HG03558 (cell line): ENCODE measurements around the gene WASF3.
"Not testable (repeated sequence)": the region's sequence is repeated elsewhere in the genome, so short reads cannot be mapped to it uniquely, and the experiment has no call there.

Experiments used
- ATAC-seq: cut with Tn5 transposase; IDR thresholded peaks from one replicate; pipeline ENCODE4 v1.9.1; 2021; ENCODE audit warnings: moderate number of reproducible peaks; ENCODE audit not compliant: unreplicated experiment; ENCODE audit errors: extremely low read depth

The WASF3 gene

GRCh38 chr13:26621731-26622401, 64.4 kb downstream of the WASF3 start:
- no peak for ATAC-seq

- no peak for ATAC-seq
Measured at GRCh38 chr13:26623125-26623524, 65.6 kb downstream of the WASF3 start.

GRCh38 chr13:26624572-26624971, 67.1 kb downstream of the WASF3 start:
- ATAC-seq, result no peak

- no peak for ATAC-seq
Measured at GRCh38 chr13:26626271-26626670, 68.8 kb downstream of the WASF3 start.

- ATAC-seq, result no peak
Measured at GRCh38 chr13:26628706-26629105, 71.2 kb downstream of the WASF3 start.

GRCh38 chr13:26629260-26629825, 71.9 kb downstream of the WASF3 start:
- ATAC-seq, result no peak

GRCh38 chr13:26635634-26636033, 78.2 kb downstream of the WASF3 start:
- not testable (repeated sequence) for ATAC-seq

GRCh38 chr13:26636073-26636472, 78.6 kb downstream of the WASF3 start:
- ATAC-seq, result not testable (repeated sequence)

- no peak for ATAC-seq
Measured at GRCh38 chr13:26646603-26647002, 89.1 kb downstream of the WASF3 start.

GRCh38 chr13:26651234-26651633, 93.8 kb downstream of the WASF3 start:
- no peak for ATAC-seq

GRCh38 chr13:26653310-26653709, 95.8 kb downstream of the WASF3 start:
- no peak for ATAC-seq

- ATAC-seq, result no peak
Measured at GRCh38 chr13:26653842-26654241, 96.4 kb downstream of the WASF3 start.

- no peak for ATAC-seq
Measured at GRCh38 chr13:26656919-26657318, 99.4 kb downstream of the WASF3 start.

- ATAC-seq, result no peak
Measured at GRCh38 chr13:26658448-26659385, 101.2 kb downstream of the WASF3 start.

GRCh38 chr13:26660185-26660584, 102.7 kb downstream of the WASF3 start:
- no peak for ATAC-seq

- ATAC-seq, result no peak
Measured at GRCh38 chr13:26660766-26661165, 103.3 kb downstream of the WASF3 start.

GRCh38 chr13:26663791-26664190, 106.3 kb downstream of the WASF3 start:
- ATAC-seq, result no peak

- ATAC-seq, result no peak
Measured at GRCh38 chr13:26664286-26664685, 106.8 kb downstream of the WASF3 start.

- no peak for ATAC-seq
Measured at GRCh38 chr13:26664876-26665275, 107.4 kb downstream of the WASF3 start.

GRCh38 chr13:26668357-26669146, 111.1 kb downstream of the WASF3 start:
- no peak for ATAC-seq
